Skin of body (tissue), 3 donors: ENCODE measurements around the gene BTN2A1. TPM values are rescaled to one million over a fixed set of nuclear protein-coding genes. Genes with fewer than 3 reads are reported as not detected.
"Not testable (repeated sequence)": the region's sequence is repeated elsewhere in the genome, so short reads cannot be mapped to it uniquely, and the experiment has no call there.

Source experiments
- DNase-seq: peaks from one replicate; lab custom pipeline; 2025; lab: John Stamatoyannopoulos, UW
- small RNA-seq: library from RNA; depleted of rRNA; stranded (forward); fragments of <200 nt; gene quantifications from one replicate; pipeline ENCODE3, GENCODE V24; 2014; ENCODE audit warnings: low replicate concordance
- total RNA-seq: library from RNA; depleted of rRNA; stranded (reverse); fragments of >200 nt; gene quantifications from one replicate; pipeline ENCODE4 v1.2.3, GENCODE V29; 2014

Gene BTN2A1
- total RNA-seq, 1 donor from 2014 or later = 12.7 TPM

GRCh38 chr6:26489996-26490964, 32.5 kb downstream of the BTN2A1 start:
- DNase-seq = no peak

GRCh38 chr6:26491604-26492003, 33.8 kb downstream of the BTN2A1 start:
- DNase-seq = no peak

- no peak for DNase-seq
Observed at GRCh38 chr6:26493258-26493657, 35.5 kb downstream of the BTN2A1 start.

- no peak for DNase-seq
Observed at GRCh38 chr6:26494117-26494516, 36.4 kb downstream of the BTN2A1 start.

- DNase-seq = no peak
Observed at GRCh38 chr6:26495281-26495680, 37.5 kb downstream of the BTN2A1 start.

GRCh38 chr6:26497610-26498009, 39.9 kb downstream of the BTN2A1 start:
- no peak for DNase-seq

- no peak for DNase-seq
Observed at GRCh38 chr6:26500102-26500501, 42.3 kb downstream of the BTN2A1 start, which contains the start of gene BTN1A1. Gene BTN1A1, plus strand, starts transcription at chr6:26500303. Its CDS starts 984 bp downstream, at chr6:26501287.

- DNase-seq = no peak
Observed at GRCh38 chr6:26501482-26501986, 43.8 kb downstream of the BTN2A1 start.

- DNase-seq = no peak
Observed at GRCh38 chr6:26502165-26502564, 44.4 kb downstream of the BTN2A1 start.

- no peak for DNase-seq
Observed at GRCh38 chr6:26502626-26503025, 44.9 kb downstream of the BTN2A1 start.

- DNase-seq = no peak
Observed at GRCh38 chr6:26507658-26508057, 49.9 kb downstream of the BTN2A1 start.

GRCh38 chr6:26511033-26511432, 53.3 kb downstream of the BTN2A1 start:
- DNase-seq = not testable (repeated sequence)

GRCh38 chr6:26514984-26515383, 57.2 kb downstream of the BTN2A1 start:
- DNase-seq = no peak

- no peak for DNase-seq
Observed at GRCh38 chr6:26516481-26517427, 59.0 kb downstream of the BTN2A1 start.

Small RNA genes within 50 kb of the gene (small RNA-seq; reads per million reads assigned to genes)
- gene RNU6-502P = not detected

Other genes starting within 250 kb of the BTN2A1 start
- 8.4 TPM for gene BTN3A2, start 92.8 kb upstream of the BTN2A1 start, total RNA-seq
- 10.1 TPM for gene BTN2A2, start 74.8 kb upstream of the BTN2A1 start, total RNA-seq
- gene BTN3A1, start 55.7 kb upstream of the BTN2A1 start, total RNA-seq = 28.6 TPM
- gene BTN3A3, start 17.5 kb upstream of the BTN2A1 start, total RNA-seq = 22.7 TPM
- not detected for gene BTN1A1, start 42.3 kb downstream of the BTN2A1 start, total RNA-seq
- gene HMGN4, start 80.4 kb downstream of the BTN2A1 start, total RNA-seq = 47.8 TPM
- gene ABT1, start 139.0 kb downstream of the BTN2A1 start, total RNA-seq = 12.3 TPM
- 15.0 TPM for gene ZNF322, start 201.8 kb downstream of the BTN2A1 start, total RNA-seq